Uterus (tissue), 2 donors: Measurements from ENCODE around the gene PCK1.

Experiments
- POLR2A ChIP-seq, 2 donors: fragments of 450-650 bp; IDR thresholded peaks; one replicate each; pipeline ENCODE4 v1.6.1; 2016; ENCODE audit warnings: antibody characterized with exemption in 2 of 2, mild to moderate bottlenecking in 1 of 2, moderate library complexity in 1 of 2
- TF ChIP-seq, protein P1 (sequence below), 4 experiments: fragments of 200-600 bp in 2 of 4; fragments of 450-650 bp in 2 of 4; sonication (generic) in 2 of 4; IDR thresholded peaks; one replicate each; pipeline ENCODE4 v1.5.1; 2016 to 2019; ENCODE audit warnings: antibody characterized with exemption in 4 of 4, mild to moderate bottlenecking in 2 of 4, moderate library complexity in 1 of 4

DNA sequence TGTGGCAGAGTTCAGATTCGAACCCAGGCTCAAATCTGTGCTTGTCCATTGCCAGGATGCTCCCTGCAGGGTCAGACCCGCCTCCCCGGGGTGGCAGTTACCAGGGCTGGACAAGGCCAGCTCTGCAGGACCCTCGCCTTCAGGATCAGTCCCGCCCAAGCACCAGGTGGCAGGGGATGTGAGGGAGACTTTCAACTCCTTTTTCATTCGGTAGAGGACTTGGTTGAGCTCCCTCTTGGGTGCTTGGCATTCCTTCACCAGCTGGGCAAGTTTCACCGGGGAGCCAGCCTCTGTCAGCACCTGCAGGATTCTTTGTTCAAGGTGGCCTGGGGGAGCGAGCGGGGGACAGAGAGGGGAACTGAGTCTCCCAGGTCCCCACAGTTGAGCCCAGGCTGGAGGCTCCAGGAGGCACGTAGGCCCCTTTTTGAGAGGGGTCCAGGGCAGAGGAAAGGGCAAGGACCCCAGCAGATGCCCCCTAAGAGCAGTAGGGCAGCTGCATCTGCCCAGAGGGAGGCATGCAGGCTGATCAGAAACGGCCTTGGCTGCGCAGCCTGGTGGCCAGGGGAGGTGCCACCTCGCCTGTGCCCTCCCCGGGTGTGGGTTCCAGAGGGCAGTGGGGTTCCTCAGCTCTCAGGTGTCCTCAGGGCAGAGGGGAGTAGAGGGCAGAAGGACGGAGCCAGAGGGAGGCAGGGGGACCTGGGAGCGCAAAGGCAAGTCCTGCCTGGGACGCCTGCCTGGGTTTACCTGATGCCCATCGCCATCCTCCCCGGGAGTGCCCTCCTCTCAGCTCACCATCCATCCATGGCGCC is 55.4 kb downstream of the PCK1 start:
- TF ChIP-seq POLR2A (IDR thresholded peaks at IDR 0.05): no peak
- TF ChIP-seq, protein P1, sequence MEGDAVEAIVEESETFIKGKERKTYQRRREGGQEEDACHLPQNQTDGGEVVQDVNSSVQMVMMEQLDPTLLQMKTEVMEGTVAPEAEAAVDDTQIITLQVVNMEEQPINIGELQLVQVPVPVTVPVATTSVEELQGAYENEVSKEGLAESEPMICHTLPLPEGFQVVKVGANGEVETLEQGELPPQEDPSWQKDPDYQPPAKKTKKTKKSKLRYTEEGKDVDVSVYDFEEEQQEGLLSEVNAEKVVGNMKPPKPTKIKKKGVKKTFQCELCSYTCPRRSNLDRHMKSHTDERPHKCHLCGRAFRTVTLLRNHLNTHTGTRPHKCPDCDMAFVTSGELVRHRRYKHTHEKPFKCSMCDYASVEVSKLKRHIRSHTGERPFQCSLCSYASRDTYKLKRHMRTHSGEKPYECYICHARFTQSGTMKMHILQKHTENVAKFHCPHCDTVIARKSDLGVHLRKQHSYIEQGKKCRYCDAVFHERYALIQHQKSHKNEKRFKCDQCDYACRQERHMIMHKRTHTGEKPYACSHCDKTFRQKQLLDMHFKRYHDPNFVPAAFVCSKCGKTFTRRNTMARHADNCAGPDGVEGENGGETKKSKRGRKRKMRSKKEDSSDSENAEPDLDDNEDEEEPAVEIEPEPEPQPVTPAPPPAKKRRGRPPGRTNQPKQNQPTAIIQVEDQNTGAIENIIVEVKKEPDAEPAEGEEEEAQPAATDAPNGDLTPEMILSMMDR (IDR thresholded peaks at IDR 0.05): no peak
